SK-N-SH treated with all-trans-retinoic acid at 6 μM for 48 hours (cell line): ENCODE data around the gene STMP1.

Experiments
- ATAC-seq: fragments of 200-7000 bp; cut with Tn5 transposase; 3 replicates; pipeline ENCODE4 v1.9.1; 2020; ENCODE audit warnings: mild to moderate bottlenecking, moderate library complexity
- ARNTL ChIP-seq: fragments of 450-650 bp; formaldehyde crosslinking; IDR thresholded peaks from 2 replicates; pipeline ENCODE4 v1.5.0; 2020; ENCODE audit warnings: low read depth, mild to moderate bottlenecking, moderate library complexity, borderline replicate concordance
- BACH2 ChIP-seq: fragments of 250-450 bp; sonication (Bioruptor Pico); IDR thresholded peaks from 2 replicates; pipeline ENCODE4 v1.9.0; 2021; ENCODE audit warnings: mild to moderate bottlenecking, borderline replicate concordance
- CREB5 ChIP-seq: fragments of 250-450 bp; sonication (Bioruptor Pico); IDR thresholded peaks from 2 replicates; pipeline ENCODE4 v1.5.1; 2020; ENCODE audit warnings: low read depth, mild to moderate bottlenecking, moderate library complexity
- CSDC2 ChIP-seq: fragments of 250-450 bp; sonication (Bioruptor Pico); IDR thresholded peaks from 2 replicates; pipeline ENCODE4 v1.5.0; 2020; ENCODE audit warnings: mild to moderate bottlenecking, moderate library complexity
- CSRNP3 ChIP-seq: fragments of 250-450 bp; sonication (Bioruptor Pico); IDR thresholded peaks from 2 replicates; pipeline ENCODE4 v1.5.1; 2021; ENCODE audit warnings: mild to moderate bottlenecking, moderate library complexity
- ESRRG ChIP-seq: fragments of 250-450 bp; sonication (Bioruptor Pico); IDR thresholded peaks from 2 replicates; pipeline ENCODE4 v1.6.1; 2021; ENCODE audit warnings: mild to moderate bottlenecking
- GLIS3 ChIP-seq: fragments of 250-450 bp; sonication (Bioruptor Pico); IDR thresholded peaks from 2 replicates; pipeline ENCODE4 v1.5.0; 2020; ENCODE audit warnings: mild to moderate bottlenecking, moderate library complexity
- ISL1 ChIP-seq: fragments of 250-450 bp; sonication (Bioruptor Pico); IDR thresholded peaks from 2 replicates; pipeline ENCODE4 v2.1.2; 2022; ENCODE audit warnings: mild to moderate bottlenecking, moderate library complexity
- OSR1 ChIP-seq: fragments of 250-450 bp; sonication (Bioruptor Pico); IDR thresholded peaks from 2 replicates; pipeline ENCODE4 v1.8.0; 2022; ENCODE audit warnings: moderate library complexity, mild to moderate bottlenecking, inconsistent platforms
- PATZ1 ChIP-seq: fragments of 250-450 bp; sonication (Bioruptor Pico); IDR thresholded peaks from 2 replicates; pipeline ENCODE4 v1.8.0; 2020; ENCODE audit warnings: mild to moderate bottlenecking, moderate library complexity, borderline replicate concordance
- POU6F1 ChIP-seq: fragments of 250-450 bp; sonication (Bioruptor Pico); IDR thresholded peaks from 2 replicates; pipeline ENCODE4 v1.8.0; 2021; ENCODE audit warnings: low read depth, mild to moderate bottlenecking, moderate library complexity, borderline replicate concordance
- PPARA ChIP-seq: fragments of 250-450 bp; sonication (Bioruptor Pico); IDR thresholded peaks from 2 replicates; pipeline ENCODE4 v1.5.0; 2020; ENCODE audit warnings: mild to moderate bottlenecking, borderline replicate concordance
- RARB ChIP-seq: fragments of 250-450 bp; sonication (Bioruptor Pico); IDR thresholded peaks from 2 replicates; pipeline ENCODE4 v1.8.0; 2021; ENCODE audit warnings: mild to moderate bottlenecking, moderate library complexity
- SNAI2 ChIP-seq: fragments of 250-450 bp; sonication (Bioruptor Pico); IDR thresholded peaks from 2 replicates; pipeline ENCODE4 v1.5.0; 2020; ENCODE audit warnings: mild to moderate bottlenecking, moderate library complexity
- TCF4 ChIP-seq: fragments of 250-450 bp; sonication (Bioruptor Pico); IDR thresholded peaks from 2 replicates; pipeline ENCODE4 v1.8.0; 2021; ENCODE audit warnings: mild to moderate bottlenecking, moderate library complexity, borderline replicate concordance
- TOX ChIP-seq: fragments of 250-450 bp; sonication (Bioruptor Pico); IDR thresholded peaks from 2 replicates; pipeline ENCODE4 v1.8.0; 2021; ENCODE audit warnings: mild to moderate bottlenecking, moderate library complexity, borderline replicate concordance
- TSHZ2 ChIP-seq: fragments of 250-450 bp; sonication (Bioruptor Pico); IDR thresholded peaks from 2 replicates; pipeline ENCODE4 v1.5.0; 2020; ENCODE audit warnings: mild to moderate bottlenecking, moderate library complexity
- ZC3H10 ChIP-seq: fragments of 250-450 bp; sonication (Bioruptor Pico); IDR thresholded peaks from 2 replicates; pipeline ENCODE4 v1.5.1; 2021; ENCODE audit warnings: mild to moderate bottlenecking, moderate library complexity
- ZFP3 ChIP-seq: fragments of 250-450 bp; sonication (Bioruptor Pico); IDR thresholded peaks from 2 replicates; pipeline ENCODE4 v1.5.0; 2020; ENCODE audit warnings: mild to moderate bottlenecking, moderate library complexity
- ZFP30 ChIP-seq: fragments of 450-650 bp; formaldehyde crosslinking; IDR thresholded peaks from 2 replicates; pipeline ENCODE4 v1.5.0; 2022; ENCODE audit warnings: mild to moderate bottlenecking, moderate library complexity
- ZNF565 ChIP-seq: fragments of 450-650 bp; formaldehyde crosslinking; conservative IDR thresholded peaks from 2 replicates; pipeline ENCODE4 v1.5.0; 2020; ENCODE audit warnings: low read depth, mild to moderate bottlenecking, moderate library complexity
- ZNF70 ChIP-seq: fragments of 450-650 bp; formaldehyde crosslinking; IDR thresholded peaks from 2 replicates; pipeline ENCODE4 v1.5.0; 2020; ENCODE audit warnings: mild to moderate bottlenecking, moderate library complexity
- ZNF8 ChIP-seq: fragments of 450-650 bp; formaldehyde crosslinking; IDR thresholded peaks from 2 replicates; pipeline ENCODE4 v1.5.0; 2020; ENCODE audit warnings: mild to moderate bottlenecking, moderate library complexity

STMP1 gene

GRCh38 chr7:135715673-135716072, 53.4 kb downstream of the STMP1 start:
- no peak for ATAC-seq
- no peak for TF ChIP-seq CREB5 (CRISPR knock-in tag)
- TF ChIP-seq GLIS3 (CRISPR knock-in tag) = no peak
- TF ChIP-seq PATZ1 = no peak
- no peak for TF ChIP-seq ARNTL
- TF ChIP-seq ESRRG = no peak
- TF ChIP-seq ZNF8 (CRISPR knock-in tag) = no peak
- TF ChIP-seq TOX (CRISPR knock-in tag) = no peak
- TF ChIP-seq RARB (CRISPR knock-in tag) = no peak
- no peak for TF ChIP-seq OSR1 (CRISPR knock-in tag)
- TF ChIP-seq ZNF70 = no peak
- no peak for TF ChIP-seq ZFP3 (CRISPR knock-in tag)

- ATAC-seq = peak; percentile 62
- no peak for TF ChIP-seq BACH2 (CRISPR knock-in tag)
- peak; percentile 68; the same call in 1 of the 2 replicates for TF ChIP-seq ZC3H10 (CRISPR knock-in tag)
- peak; percentile 67; the same call in 1 of the 2 replicates for TF ChIP-seq SNAI2 (CRISPR knock-in tag)
- 0 out of 2 replicates have a peak, but pooled peaks have one; percentile 44 for TF ChIP-seq GLIS3 (CRISPR knock-in tag)
- TF ChIP-seq ARNTL = no peak
- no peak for TF ChIP-seq ESRRG
- TF ChIP-seq CSDC2 (CRISPR knock-in tag) = no peak
- no peak for TF ChIP-seq ZNF565
- TF ChIP-seq ISL1 (CRISPR knock-in tag) = peak; percentile 98
- TF ChIP-seq PPARA = no peak
- no peak for TF ChIP-seq ZFP30
- TF ChIP-seq TCF4 = peak; percentile 52; the same call in 1 of the 2 replicates
- no peak for TF ChIP-seq POU6F1 (CRISPR knock-in tag)
- TF ChIP-seq CSRNP3 (CRISPR knock-in tag) = no peak
- TF ChIP-seq TOX (CRISPR knock-in tag) = peak; percentile 54; the same call in 1 of the 2 replicates
- TF ChIP-seq RARB (CRISPR knock-in tag) = no peak
- TF ChIP-seq ZNF70 = no peak
- no peak for TF ChIP-seq ZNF8 (CRISPR knock-in tag)
- 0 out of 2 replicates have a peak, but pooled peaks have one; percentile 26 for TF ChIP-seq CREB5 (CRISPR knock-in tag)
- TF ChIP-seq OSR1 (CRISPR knock-in tag) = no peak
- TF ChIP-seq ZFP3 (CRISPR knock-in tag) = peak; percentile 73
- no peak for TF ChIP-seq TSHZ2
- 0 out of 2 replicates have a peak, but pooled peaks have one; percentile 77 for TF ChIP-seq PATZ1
- TF ChIP-seq, all 23 proteins: peak for 9
Observed at GRCh38 chr7:135716677-135717238, 54.4 kb downstream of the STMP1 start.
